Bronchial epithelial cell (primary cell): Measurements from ENCODE around the gene PPP1R13B. TPM values are rescaled to one million over a fixed set of nuclear protein-coding genes. Genes with fewer than 3 reads are reported as not detected.

Source experiments
- DNase-seq: peaks from one replicate; pipeline ENCODE4 v3.0.0-alpha.2; 2010; ENCODE audit warnings: low read depth
- FAIRE-seq: peaks from 2 replicates; lab custom pipeline; 2011; peaks lifted over from hg19 to GRCh38; lab: Jason Lieb, UNC
- H3K27me3 ChIP-seq: 2 replicates; pipeline ENCODE4 v1.5.1; 2011; ENCODE audit warnings: low read length; ENCODE audit not compliant: control insufficient read depth, insufficient read depth
- H3K36me3 ChIP-seq: 2 replicates; pipeline ENCODE4 v1.5.1; 2011; ENCODE audit warnings: low read length; ENCODE audit not compliant: control insufficient read depth, insufficient read depth
- H3K4me3 ChIP-seq: 2 replicates; pipeline ENCODE4 v1.5.1; 2011; ENCODE audit warnings: mild to moderate bottlenecking, low read depth, low read length, control low read depth
- CTCF ChIP-seq: IDR thresholded peaks from 2 replicates; pipeline ENCODE4 v1.5.1; 2011; ENCODE audit warnings: mild to moderate bottlenecking, moderate library complexity, low read length, control low read depth, inconsistent platforms; ENCODE audit not compliant: insufficient read depth, severe bottlenecking
- total RNA-seq: library from RNA; depleted of rRNA; stranded (reverse); fragments of >200 nt; gene quantifications from 2 replicates; pipeline ENCODE4 v1.2.1, GENCODE V29; 2014

The PPP1R13B gene
- total RNA-seq, 1 donor from 2014 or later, result 4.2 TPM

- DNase-seq (no peak), FAIRE-seq (no peak)
- TF ChIP-seq CTCF, result no peak
- Histone ChIP-seq H3K4me3 (no peak overlapping the region), H3K36me3 (no peaks in the 10 kb centered on the region), H3K27me3 (no peaks in the 10 kb centered on the region)
These were observed 29.8 kb downstream of the PPP1R13B start for GRCh38 chr14:103817595-103817994.

- H3K27me3 ChIP-seq, result no peaks in the 10 kb centered on the region
- no peak for FAIRE-seq
- no peak for DNase-seq
- no peak for TF ChIP-seq CTCF
- no peak overlapping the region for H3K4me3 ChIP-seq
- H3K36me3 ChIP-seq, result no peaks in the 10 kb centered on the region
These were observed 30.4 kb downstream of the PPP1R13B start for GRCh38 chr14:103816991-103817390.

- DNase-seq (no peak), FAIRE-seq (no peak)
- TF ChIP-seq CTCF, result no peak
- H3K36me3 ChIP-seq, result no peaks in the 10 kb centered on the region
- H3K27me3 ChIP-seq, result no peaks in the 10 kb centered on the region
- no peak overlapping the region for H3K4me3 ChIP-seq
These were observed 32.1 kb downstream of the PPP1R13B start for GRCh38 chr14:103815253-103815652.

GRCh38 chr14:103811189-103811588 lies 36.2 kb downstream of the PPP1R13B start:
- FAIRE-seq (no peak), DNase-seq (no peak)
- TF ChIP-seq CTCF, result no peak
- H3K4me3 ChIP-seq, result no peak overlapping the region
- no peaks in the 10 kb centered on the region for H3K27me3 ChIP-seq
- H3K36me3 ChIP-seq, result no peaks in the 10 kb centered on the region

GRCh38 chr14:103808403-103809001 lies 38.9 kb downstream of the PPP1R13B start:
- DNase-seq, result peak; percentile 57
- TF ChIP-seq CTCF, result peak; percentile 73

GRCh38 chr14:103806805-103807204 lies 40.6 kb downstream of the PPP1R13B start:
- Histone ChIP-seq H3K27me3 (no peaks in the 10 kb centered on the region), H3K36me3 (no peaks in the 10 kb centered on the region)
- no peak for FAIRE-seq

More at GRCh38 chr14:103808403-103809001, 38.9 kb downstream of the PPP1R13B start:
- no peak overlapping the region for H3K4me3 ChIP-seq
- H3K36me3 ChIP-seq, result no peaks in the 10 kb centered on the region
- H3K27me3 ChIP-seq, result no peaks in the 10 kb centered on the region
- FAIRE-seq, result no peak

More at GRCh38 chr14:103806805-103807204, 40.6 kb downstream of the PPP1R13B start:
- TF ChIP-seq CTCF, result no peak
- DNase-seq, result no peak
- no peak overlapping the region for H3K4me3 ChIP-seq
